Left renal cortex interstitium (tissue), 4 donors: ENCODE data around the gene CLDN12. TPM values are rescaled to one million over a fixed set of nuclear protein-coding genes. Genes with fewer than 3 reads are reported as not detected.
A peak's percentile ranks its signal among the peaks of the same experiment; 100 is the strongest.
"Not testable (repeated sequence)": the region's sequence is repeated elsewhere in the genome, so short reads cannot be mapped to it uniquely, and the experiment has no call there.

Experiments
- DNase-seq, 4 donors: peaks; one replicate each; pipeline ENCODE4 v3.0.0-alpha.2; 2013; ENCODE audit warnings: low read depth in 4 of 4, low spot score in 2 of 4, missing footprints in 1 of 4
- polyA plus RNA-seq, 4 donors: library from polyadenylated mRNA; unstranded; fragments of 120-200 nt; gene quantifications; one replicate each; pipeline ENCODE4 v1.2.1, GENCODE V29; 2013; ENCODE audit not compliant: insufficient read length in 4 of 4

CLDN12 gene
- polyA plus RNA-seq, 4 donors: 42.7 to 62.8 (median 49.5) TPM

- DNase-seq: peak in 1 of 4 donors; percentile 13
Measured at GRCh38 chr7:90430614-90431460, 27.6 kb downstream of the CLDN12 start.

DNA sequence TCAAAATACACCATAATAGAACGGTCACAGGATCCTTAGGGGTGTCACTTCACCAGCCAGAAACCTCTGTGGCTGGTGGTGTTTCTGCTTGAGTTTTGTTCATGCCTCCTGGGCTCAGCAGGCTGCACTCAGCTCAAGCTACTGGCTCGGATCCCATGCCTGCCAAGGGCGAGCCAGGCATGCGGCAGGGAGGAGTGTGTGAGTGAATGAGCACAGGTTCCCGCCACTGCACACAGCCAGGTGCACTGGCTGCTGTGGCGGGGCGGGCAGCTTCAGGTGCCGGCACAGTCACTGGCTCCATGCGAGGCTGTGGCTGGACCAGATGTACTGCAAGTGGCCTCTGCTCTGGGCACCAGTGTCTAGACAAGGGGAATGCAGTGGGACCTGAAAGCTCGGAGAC, 29.5 kb downstream of the CLDN12 start:
- DNase-seq: no peak

- no peak for DNase-seq
Measured at GRCh38 chr7:90433221-90433620, 30.0 kb downstream of the CLDN12 start.

DNA sequence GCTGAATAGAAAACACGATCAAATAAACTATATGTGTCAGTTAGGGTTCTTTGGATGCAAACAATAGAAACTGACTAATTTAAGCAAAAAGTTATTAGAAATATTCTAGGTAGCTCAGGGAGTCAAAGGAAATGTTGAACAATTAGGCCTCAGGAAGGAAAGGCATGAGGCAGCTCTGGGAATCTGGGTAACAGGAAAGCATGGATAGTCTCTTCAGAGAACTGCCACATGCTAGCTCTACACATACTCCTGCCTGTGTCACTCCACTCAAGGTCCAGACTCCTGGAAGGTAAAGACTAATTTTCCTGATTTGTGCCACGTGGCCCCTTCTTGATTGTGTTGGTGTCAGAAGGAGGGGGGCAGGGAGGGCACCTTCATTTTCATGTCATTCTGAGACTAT, 42.4 kb downstream of the CLDN12 start:
- DNase-seq: no peak

GRCh38 chr7:90446137-90446899, 43.1 kb downstream of the CLDN12 start:
- DNase-seq: no peak

- DNase-seq: no peak
Measured at GRCh38 chr7:90453259-90453891, 50.1 kb downstream of the CLDN12 start.

GRCh38 chr7:90453931-90454330, 50.7 kb downstream of the CLDN12 start:
- DNase-seq: no peak

DNA sequence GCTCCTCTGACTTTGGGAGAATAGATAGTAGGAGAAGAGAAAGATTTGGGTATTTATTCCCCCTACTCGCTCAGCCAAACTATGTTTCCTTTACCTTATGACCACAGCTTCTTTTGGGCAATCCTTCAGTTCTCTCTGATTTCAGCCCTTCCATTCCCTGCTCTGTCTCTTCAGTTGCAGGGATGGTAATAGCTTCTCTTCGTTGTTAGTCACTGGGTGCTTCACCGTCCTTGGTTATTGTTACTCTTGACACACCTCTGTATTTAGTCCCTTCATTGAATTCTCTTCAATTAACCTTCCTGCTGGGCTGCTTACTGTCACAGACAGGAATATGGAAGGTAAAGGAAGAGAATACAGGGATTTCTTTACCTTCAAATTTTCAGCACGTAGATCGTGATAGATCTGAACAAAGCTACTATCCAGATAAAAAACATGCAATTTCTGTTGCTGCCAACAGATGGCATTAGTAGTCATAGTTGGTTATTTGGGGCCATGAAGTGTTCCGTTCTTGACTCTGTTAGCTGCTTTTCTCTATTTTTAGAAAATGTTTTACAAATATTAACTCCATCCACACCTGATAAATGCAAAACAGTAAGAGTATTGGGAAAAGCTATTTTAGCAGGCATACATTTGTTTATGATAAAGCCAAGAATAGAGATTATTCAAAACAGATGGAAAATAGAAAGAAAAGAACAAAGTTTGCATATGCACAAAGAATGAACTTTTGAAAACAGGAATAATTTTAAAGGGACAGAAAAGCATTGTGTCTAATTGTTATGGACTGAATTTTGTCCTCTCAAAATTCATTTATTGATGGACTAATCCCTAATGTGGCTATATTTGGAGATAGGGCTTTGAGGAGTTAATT, 52.1 kb downstream of the CLDN12 start:
- DNase-seq: peak; percentile 23 to 54 (median 25)

- DNase-seq: no peak
Measured at GRCh38 chr7:90458104-90458503, 54.8 kb downstream of the CLDN12 start.

- no peak for DNase-seq
Measured at GRCh38 chr7:90459888-90460287, 56.6 kb downstream of the CLDN12 start.

DNA sequence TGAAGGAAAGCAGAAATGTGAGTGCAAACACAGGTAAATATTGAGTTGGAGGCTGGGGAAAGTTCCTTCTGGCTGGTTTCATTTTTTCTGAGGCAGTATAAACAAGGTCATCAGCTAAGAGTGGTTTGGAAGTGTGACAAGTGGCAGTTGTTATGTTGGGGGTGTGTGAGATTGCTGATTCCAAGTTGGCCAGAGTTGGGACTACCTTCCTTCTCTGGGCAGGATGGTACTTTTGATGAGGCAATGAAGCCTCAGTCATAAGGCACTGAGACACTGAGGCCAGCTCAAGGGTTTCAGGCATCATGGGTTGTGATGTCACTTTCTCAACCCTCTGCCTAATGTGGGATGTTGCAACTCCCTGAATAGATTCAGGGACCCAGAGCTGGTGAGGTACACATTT, 58.0 kb downstream of the CLDN12 start:
- DNase-seq: no peak

DNA sequence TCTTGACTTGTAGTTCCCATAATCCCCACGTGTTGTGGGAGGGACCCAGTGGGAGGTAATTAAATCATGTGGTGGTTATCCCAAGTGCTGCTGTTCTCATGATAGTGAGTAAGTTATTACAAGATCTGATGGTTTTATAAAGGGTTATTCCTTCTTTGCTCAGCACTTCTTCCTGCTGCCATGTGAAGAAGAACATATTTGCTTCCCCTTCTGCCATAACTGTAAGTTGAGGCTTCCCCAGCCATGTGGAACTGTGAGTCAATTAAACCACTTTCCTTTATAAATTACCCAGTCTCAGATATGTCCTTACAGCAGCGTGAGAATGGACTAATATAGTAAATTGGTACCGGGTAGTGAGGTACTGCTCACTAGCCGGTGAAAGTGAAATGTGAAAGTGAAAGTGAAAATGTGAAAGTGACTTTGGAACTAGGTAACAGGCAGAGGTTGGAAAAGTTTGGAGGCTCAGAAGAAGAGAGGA, 59.9 kb downstream of the CLDN12 start:
- not testable (repeated sequence) for DNase-seq

Other genes starting within 250 kb of the CLDN12 start
- gene STEAP1, start 249.0 kb upstream of the CLDN12 start, polyA plus RNA-seq: 10 to 100 TPM in 3 of 4 donors, 1 to 10 TPM in 1; 9.0 to 15.3 (median 11.4) TPM
- gene STEAP2, start 191.7 kb upstream of the CLDN12 start, polyA plus RNA-seq: 10 to 100 TPM in 3 of 4 donors, 1 to 10 TPM in 1; 8.1 to 18.3 (median 12.7) TPM
- 10 to 100 TPM; 12.3 to 21.2 (median 15.3) TPM for gene CFAP69, start 158.3 kb upstream of the CLDN12 start, polyA plus RNA-seq
- gene FAM237B, start 82.2 kb upstream of the CLDN12 start, polyA plus RNA-seq: under 1 TPM; 0.23 to 0.88 (median 0.45) TPM
- gene GTPBP10, start 56.7 kb upstream of the CLDN12 start, polyA plus RNA-seq: 10 to 100 TPM; 21.5 to 29.2 (median 25.1) TPM
- not detected for gene PTTG1IP2, start 66.2 kb downstream of the CLDN12 start, polyA plus RNA-seq
- 10 to 100 TPM; 29.4 to 32.5 (median 29.7) TPM for gene CDK14, start 192.9 kb downstream of the CLDN12 start, polyA plus RNA-seq